ENCODE data around the gene VPS35L.

DNA sequence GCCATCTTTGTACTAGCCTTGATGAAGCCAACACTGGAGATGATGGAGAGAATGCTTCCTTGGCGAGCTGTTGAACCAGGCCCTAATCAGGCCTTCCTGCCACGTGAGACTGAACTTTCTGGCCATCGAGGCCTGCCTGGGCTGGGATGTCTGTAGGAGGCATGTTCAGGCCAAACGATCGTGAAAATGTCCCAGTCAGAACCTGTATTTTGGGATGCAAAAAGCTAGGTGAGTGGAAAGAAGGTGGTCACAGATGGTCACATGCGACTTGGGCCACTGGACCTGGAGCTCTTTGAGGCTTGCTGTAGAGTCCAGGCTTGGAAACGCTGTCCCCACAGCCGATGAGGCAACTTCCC lies 149.6 kb downstream of the VPS35L start:
- TF ChIP-seq, protein P1, sequence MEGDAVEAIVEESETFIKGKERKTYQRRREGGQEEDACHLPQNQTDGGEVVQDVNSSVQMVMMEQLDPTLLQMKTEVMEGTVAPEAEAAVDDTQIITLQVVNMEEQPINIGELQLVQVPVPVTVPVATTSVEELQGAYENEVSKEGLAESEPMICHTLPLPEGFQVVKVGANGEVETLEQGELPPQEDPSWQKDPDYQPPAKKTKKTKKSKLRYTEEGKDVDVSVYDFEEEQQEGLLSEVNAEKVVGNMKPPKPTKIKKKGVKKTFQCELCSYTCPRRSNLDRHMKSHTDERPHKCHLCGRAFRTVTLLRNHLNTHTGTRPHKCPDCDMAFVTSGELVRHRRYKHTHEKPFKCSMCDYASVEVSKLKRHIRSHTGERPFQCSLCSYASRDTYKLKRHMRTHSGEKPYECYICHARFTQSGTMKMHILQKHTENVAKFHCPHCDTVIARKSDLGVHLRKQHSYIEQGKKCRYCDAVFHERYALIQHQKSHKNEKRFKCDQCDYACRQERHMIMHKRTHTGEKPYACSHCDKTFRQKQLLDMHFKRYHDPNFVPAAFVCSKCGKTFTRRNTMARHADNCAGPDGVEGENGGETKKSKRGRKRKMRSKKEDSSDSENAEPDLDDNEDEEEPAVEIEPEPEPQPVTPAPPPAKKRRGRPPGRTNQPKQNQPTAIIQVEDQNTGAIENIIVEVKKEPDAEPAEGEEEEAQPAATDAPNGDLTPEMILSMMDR (conservative IDR thresholded peaks at IDR 0.05 in 1 of 2, IDR thresholded peaks at IDR 0.05 in 1 of 2; ENCODE audit: extremely low read depth in 1 of 2, insufficient read depth in 1 of 2, low read depth in 1 of 2, low read length in 2 of 2), result no peak
- TF ChIP-seq EZH2 (IDR thresholded peaks at IDR 0.05; ENCODE audit: borderline replicate concordance, low read length), result no peak
